Measurements from ENCODE around the gene PAQR4.
A peak's percentile ranks its signal among the peaks of the same experiment; 100 is the strongest.

PAQR4 gene

DNA sequence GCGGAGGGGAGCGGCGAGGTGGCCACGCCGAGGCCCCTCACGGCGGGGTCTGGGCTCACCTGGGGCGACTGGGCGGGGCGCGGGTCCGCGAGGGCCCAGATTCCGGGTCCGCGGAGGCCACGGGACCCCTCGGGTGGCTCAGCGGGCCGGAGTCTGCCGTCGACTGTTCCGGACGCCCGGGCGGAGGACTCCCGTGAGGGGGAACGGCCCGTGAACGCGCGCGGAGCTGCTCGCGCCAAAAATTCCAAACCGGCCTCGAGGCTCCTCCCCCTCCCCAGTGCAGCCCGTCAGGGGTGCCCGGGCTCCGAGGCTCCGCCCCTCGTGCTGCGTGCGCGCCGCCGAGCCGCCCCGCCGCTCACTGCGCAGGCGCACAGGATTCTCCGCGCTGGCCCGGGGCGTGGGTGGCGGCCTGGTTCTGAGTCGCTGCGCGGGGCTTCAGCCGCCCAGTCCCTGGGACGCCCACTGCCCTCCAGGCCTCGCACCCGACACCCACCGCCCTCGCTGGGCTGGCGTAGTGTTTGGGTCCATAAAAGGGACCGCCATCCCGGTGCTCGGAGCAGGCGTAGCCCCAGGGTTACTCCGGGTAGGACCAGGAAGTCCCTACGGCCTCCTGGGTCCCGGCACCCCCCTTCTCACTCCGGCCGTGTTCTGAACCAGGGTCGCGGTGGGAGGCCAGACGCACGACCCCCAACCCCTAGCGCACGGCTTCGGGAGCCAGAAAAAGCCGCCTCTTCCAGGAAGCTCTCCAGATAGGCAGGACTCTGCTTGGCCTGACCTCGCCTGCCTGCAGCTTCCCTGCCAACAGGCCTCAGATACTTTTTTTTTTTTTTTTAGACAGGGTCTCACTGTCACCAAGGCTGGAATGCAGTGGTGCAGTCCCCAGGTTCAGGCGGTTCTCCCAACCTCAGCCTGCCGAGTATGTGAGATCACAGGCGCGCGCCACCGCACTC is 11.4 kb downstream of the PAQR4 start, which contains the start of gene PKMYT1:
Gene PKMYT1 (minus strand): TSS at position 220 of the 950 bp plus-strand sequence. CDS start 789 bp downstream, outside the sequence.
- DNase-seq (ENCODE audit: low read depth in 2 of 2): peak; percentile 84 to 94

DNA sequence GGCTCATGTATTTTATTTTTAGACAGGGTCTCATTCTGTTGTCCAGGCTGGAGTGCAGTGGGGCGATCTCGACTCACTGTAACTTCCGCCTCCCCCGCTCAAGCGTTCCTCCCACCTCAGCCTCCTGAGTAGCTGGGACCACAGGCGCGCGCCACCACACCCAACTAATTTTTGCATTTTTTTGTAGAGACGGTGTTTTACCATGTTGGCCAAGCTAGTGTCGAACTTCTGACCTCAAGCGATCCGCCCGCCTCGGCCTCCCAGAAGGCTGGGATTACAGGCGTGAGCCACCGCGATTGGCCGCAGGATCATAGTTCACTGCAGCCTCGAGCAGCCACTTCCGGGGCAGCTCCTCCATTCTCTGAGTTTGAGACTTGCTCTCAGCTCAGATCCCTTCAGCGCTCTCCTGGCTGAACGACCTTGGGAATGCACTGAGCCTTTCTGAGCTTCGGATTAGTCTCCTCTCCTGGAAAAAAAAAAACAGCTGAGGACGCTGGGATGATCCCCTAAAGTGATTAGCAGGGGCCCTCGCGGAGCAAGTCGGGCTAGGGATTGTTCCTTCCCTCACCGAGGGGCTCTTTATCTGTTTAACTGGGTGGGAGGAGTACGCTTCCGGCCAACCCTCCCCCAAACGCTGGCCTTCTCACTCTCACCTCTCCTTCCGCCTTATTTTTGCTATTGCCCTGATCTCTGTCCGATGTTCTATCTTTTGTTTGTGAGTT is 12.2 kb downstream of the PAQR4 start:
- DNase-seq (ENCODE audit: low read depth in 2 of 2): no peak

DNA sequence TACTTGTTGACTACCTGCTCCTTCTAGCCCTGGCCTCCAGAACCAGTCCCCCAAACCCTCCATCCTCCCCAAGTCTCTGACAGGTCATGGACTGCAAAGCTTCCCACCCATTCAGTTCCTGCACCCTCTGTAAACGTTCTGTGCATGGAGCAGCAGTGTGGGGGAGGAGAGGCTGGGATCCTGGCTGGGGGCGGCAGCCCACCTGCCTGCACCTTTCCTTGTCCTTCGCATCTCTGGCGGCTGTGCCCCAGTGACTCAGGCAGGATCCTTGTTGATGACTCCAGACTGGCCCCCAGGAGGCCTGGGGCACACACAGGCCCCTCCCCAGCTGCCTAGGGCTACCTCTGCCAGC is 12.7 kb downstream of the PAQR4 start:
- no peak for DNase-seq (ENCODE audit: low read depth in 2 of 2)

DNA sequence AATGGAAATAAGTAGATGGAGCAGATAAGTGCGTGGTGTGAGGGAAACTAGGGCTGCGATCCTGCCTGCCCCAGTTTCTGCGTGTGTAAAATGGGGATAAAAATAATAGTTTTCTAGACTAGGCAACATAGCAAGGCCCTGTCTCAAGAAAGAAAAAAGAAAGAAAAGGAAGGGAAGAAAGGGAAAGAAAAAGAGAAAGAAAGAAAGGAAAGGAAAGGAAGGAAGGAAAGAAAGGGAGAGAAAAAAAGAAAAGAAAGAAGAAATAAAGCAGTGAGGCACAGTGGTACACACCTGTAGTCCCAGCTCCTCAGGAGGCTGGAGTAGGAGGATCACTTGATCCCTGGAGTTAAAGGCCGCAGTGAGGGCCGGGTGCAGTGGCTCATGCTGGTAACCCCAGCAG is 13.3 kb downstream of the PAQR4 start:
- no peak for DNase-seq (ENCODE audit: low read depth in 2 of 2)

DNA sequence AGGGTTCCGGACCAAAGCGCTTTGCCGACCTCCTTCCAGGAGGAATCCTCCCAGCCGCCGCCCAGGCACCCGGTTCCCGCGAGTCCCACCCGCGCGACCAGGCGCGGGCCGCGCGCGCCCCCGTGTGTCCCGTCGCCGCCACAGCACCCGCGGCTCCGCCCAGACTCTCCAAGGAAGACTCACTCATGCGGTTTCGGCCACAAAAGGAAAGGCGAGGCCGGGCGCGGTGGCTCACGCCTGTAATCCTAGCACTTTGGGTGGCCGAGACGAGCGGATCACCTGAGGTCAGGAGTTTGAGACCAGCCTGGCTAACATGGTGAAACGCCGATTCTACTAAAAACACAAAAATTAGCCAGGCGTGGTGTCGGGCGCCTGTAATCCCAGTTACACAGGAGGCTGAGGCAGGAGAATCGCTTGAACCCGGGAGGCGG is 14.6 kb downstream of the PAQR4 start:
- no peak for DNase-seq (ENCODE audit: low read depth in 2 of 2)

DNA sequence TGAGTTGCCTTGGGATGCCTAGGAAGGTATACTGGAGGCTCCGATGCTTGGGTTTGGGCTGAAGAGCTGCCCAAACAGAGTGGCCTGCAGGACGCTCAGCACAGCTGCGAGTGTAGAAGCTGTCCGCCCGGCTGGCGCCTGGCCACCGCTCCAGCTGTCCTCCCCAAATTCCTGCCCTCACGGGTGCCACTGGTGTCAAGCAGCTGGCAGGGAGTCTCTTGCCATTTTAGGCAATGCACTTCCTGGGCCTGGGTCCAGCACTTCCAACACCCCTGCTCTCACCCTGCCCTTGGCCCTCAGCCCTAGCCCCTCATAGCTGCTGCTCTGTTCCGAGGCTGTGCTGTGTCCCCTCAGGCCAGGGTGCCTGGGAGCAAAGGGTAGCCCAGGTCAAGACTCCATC is 16.3 kb downstream of the PAQR4 start:
- DNase-seq (ENCODE audit: low read depth in 2 of 2): no peak

DNA sequence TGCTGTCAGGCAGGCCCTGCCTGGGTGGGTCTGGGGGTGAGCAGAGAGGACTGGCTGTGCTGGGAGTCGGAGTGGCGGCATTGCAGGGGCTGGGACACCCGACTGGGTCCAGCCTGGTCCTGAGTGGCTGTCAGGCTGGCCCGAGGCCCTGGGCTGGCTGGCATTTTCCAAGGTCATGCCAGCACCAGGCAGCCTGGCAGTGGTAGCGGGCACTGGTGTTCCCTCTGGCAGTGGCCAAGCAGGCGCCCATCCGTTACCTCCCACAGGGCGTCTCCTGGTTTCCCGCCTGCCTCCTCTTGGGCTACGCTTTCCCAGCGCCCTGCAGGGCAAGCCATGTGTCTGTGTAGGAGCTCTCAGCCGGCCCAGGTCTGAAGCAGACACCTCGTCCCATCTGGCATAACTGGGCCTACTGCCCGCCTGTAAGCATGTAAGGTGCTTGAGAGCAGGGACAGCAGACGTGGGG is 16.8 kb downstream of the PAQR4 start:
- DNase-seq (ENCODE audit: low read depth in 2 of 2): no peak

DNA sequence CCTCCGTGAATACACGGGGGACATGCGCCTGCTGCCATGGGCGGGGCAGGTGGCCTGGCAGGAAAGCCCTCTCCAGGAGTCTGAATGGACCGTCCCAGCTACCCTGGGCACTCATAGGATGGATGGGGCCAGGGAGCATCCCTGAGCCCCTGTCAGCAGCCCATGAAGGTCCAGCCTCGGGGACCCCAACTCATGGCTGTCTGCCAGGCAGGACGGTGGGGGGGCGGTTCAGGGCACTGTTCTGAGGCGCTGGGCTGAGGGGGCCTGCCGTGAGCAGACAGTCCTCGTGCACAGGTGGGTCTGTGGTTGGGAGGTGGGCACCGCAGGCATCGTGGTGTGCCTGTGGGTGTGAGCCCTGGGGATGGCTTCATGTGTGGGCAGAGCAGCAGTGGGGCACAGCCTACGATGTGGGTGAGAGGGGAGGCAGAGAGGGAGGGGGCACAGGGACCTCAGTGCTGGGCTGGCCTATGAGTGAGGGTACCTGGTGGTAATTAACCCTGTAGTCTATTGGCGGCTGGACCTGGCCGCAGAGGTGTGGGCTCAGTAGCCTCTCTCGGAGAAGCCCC is 17.6 kb downstream of the PAQR4 start:
- no peak for DNase-seq (ENCODE audit: low read depth in 2 of 2)

DNA sequence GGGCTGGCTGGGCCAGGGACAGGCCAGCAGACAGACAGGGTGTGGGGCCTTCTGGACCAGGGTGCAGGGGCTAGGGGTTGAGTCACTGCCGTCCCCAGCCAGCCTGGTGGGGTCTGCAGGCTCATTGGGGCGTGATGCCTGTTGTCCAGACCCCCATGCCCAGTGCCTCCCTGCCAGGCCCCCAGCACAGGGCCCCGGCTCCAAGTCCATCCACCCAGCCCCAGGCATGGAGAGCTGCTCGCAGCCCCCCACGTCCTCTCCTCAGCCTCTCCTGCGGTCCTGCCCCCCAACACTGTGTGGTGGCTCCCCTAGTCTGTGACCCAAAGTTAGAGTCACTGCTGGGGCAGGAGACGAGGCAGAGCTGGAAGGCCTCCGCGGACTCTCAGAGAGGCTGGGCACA is 18.1 kb downstream of the PAQR4 start:
- no peak for DNase-seq (ENCODE audit: low read depth in 2 of 2)

DNA sequence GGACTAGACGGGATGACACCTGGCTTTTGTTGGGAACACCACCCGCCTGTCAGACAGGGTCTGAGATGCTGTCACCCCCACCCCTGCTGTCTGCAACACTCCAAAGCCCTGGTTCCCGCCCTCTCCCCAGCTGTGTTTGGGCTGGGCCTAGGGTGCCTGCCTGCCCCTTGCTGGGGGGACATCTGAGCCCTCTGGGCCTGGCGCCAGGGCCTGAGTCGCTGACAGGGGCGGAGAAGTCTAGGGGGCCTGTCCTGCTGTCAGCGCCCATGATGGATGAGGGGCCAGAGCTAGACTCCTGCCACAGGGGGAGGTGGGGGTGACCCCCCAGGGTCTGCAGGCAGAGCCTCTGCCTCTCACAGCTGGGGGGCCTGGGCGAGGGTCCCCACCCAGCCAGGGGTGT is 18.7 kb downstream of the PAQR4 start:
- no peak for DNase-seq (ENCODE audit: low read depth in 2 of 2)

DNA sequence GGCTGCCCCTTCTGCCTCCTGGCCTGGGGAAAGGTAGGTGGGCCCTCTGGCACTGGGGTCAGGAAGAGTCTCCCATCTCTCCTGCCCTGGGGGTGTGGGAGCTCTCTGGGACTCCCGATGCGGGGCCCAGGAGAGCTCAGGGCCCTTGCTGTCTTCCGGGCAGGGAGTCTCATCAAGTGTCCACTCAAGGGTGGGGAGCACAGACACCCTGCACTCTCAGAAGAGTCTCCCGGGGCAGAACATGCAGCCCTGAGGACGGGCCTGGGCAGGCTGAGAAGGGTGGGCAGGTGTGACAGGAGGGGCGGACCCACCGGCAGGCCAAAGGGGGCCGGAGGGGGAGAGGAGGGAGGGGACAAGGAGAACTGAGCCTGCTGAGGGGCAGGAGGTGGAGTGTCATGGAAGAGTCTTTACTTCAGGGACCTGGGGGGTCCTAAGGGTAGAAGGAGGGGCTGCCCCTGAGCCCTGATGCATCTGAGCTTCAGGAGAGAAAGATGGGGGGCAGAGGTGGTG is 19.5 kb downstream of the PAQR4 start:
- DNase-seq (ENCODE audit: low read depth in 2 of 2): no peak

DNA sequence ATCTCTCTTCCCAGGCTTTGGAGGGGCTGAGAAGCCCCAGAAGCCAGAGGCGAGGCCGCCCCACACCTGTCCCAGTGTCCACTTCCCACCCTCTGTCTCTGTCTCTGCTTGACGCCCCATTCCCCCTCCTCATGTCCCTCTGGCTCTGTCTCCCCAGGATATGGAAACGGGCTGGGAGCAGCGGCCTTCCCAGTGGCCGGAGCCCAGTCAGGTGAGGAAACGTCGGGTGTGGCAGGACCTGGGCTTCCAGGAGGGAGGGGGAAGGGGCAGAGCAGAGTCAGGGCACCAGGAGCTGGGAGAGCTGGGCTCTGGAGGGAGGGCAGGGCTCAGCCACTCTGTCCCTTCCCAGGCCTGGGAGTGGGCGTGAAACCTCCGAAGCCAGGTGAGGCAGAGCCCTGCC is 21.7 kb downstream of the PAQR4 start:
- DNase-seq (ENCODE audit: low read depth in 2 of 2): no peak

DNA sequence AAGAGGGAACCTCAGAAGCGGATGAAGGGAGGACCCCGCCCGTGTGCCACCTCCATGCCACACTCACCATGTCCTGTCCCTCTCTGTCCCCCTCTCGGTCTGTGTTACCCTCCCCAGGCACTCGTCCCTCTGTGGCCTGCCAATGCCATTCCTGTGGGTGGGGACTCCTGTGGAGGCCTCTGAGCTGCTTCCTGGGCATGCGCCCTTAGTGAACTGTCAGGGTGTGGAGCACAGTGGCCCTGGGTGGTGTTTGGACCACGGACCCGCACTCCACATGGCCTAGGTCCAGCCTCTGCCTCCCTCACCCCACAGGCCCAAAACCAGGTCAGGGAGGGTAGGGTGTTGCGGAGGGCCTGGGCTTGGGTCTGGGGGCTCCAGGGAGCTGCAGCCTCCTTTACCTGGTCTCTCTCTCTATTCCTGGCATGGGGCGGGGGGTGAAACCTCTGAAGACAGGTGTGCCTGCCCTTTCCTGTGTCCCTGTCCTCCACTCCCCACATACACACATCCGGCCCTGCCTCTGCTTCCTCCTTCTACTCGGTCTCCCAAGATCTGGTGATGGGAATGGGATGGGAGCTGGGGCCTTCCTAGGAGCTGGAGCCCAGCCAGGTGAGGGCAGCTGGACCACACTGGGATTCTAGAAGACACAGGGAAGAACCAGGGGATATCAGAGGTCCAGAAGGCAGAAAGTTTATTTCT is 22.6 kb downstream of the PAQR4 start:
- DNase-seq (ENCODE audit: low read depth in 2 of 2): no peak

DNA sequence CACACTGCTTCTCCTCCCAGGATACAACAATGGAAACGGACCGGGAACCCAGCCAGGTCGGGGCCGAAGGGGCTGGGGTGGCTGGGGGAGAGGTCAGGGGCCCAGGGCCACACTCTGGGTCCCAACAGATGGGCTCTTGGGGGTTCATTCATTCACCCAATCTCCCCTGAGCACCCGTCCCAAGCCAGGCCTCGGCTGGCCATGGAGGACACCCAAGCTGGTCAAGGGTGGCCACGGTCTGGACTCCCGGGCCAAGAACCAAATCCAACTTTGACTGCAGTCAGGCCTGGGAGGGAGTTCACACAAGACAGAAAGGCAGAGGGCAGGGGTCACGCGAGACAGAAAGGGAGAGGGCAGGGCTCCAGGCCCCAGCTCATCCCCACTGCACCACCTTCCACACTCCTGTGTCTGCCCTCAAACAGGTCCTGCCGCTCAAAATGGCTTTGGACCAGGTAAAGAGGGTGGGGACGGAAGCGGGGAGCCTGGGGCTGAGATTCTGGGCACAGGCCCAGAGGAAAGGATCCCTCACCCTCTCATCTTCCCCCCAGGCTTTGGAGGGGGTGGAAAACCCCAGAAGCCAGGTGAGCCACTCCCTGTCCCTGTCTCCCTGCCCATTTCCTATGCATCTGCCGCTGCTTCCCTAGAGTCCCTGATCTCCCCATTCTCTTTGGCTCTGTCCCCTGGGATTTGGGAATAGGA is 23.4 kb downstream of the PAQR4 start:
- no peak for DNase-seq (ENCODE audit: low read depth in 2 of 2)

DNA sequence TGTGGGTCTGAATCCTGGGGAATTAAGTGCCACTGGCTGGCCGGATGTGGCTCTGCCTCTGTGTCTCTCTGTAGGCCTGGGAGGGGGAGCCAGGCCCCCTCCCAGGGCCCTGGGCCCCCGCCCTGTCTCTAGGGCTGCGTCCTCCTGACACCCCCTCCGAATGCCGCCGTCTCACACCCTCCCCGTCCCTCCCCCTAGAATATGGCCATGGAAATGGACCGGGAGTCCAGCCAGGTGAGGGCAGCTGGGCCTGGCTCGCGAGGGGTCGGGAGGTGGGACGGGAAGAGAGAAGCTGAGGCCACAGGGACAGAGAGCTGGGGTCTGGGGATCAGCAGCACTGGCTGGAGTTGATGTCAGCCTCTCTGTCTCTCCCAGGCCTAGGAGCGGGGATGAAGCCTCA is 27.1 kb downstream of the PAQR4 start:
- no peak for DNase-seq (ENCODE audit: low read depth in 2 of 2)

DNA sequence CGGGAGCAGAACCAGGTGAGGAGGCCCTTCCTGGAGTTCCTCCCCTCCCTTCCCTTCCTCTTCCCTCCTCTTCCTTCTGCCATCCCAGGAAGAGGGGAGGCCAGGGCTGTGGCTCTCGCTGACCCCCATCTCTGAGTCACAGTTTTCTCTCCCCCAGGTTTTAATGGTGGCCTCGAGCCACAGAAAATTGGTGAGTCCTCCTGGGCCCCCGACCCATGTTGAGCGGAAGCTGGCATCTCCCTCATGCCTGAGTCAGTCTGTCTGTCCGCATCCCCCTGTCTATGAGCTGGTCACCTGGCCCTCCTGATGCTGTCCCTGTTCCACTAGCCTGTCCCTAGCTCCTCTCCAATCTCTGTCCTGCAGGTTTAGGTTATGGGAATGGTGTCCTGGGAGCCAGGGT is 30.8 kb downstream of the PAQR4 start:
- DNase-seq (ENCODE audit: low read depth in 2 of 2): no peak

DNA sequence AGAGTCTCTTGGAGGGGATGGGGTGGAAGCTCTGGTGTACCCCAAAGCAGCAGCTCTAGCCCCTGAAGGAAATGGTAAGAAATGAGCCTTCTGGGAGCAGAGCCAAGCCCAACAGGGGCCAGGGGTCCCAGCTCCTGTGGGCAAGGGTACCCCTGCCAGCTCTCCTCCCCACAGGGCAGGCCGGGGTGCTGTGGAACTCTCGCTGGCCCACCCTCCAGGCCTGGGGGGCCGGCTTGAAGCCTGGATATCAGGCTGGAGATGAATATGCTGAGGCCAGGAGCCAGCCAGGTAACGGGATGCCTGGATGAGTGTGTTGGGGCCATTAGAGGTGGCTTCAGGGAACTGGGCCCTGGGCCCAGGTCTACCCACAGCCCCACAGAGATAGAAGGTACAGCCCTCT is 31.4 kb downstream of the PAQR4 start:
- DNase-seq (ENCODE audit: low read depth in 2 of 2): no peak

DNA sequence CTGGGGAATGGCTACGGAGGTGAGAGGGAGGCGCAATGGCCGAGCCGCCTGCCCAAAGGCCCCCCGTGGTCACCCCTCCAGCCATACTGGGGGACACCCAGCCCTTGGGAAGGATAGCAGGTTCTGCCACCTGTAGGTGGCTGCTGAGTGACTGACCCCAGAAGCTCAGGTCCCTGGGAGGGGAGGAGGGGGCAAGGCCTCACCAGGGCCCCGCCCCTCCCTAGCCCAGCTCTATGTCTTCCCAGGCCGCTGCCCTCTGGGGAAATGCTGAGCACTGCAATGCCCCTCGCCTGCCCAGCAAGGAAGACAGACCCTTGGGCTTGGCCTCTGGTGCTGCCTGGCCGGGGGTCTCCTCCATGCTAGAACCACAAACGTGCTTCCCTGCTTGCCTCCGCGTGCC is 32.2 kb downstream of the PAQR4 start:
- no peak for DNase-seq (ENCODE audit: low read depth in 2 of 2)

DNA sequence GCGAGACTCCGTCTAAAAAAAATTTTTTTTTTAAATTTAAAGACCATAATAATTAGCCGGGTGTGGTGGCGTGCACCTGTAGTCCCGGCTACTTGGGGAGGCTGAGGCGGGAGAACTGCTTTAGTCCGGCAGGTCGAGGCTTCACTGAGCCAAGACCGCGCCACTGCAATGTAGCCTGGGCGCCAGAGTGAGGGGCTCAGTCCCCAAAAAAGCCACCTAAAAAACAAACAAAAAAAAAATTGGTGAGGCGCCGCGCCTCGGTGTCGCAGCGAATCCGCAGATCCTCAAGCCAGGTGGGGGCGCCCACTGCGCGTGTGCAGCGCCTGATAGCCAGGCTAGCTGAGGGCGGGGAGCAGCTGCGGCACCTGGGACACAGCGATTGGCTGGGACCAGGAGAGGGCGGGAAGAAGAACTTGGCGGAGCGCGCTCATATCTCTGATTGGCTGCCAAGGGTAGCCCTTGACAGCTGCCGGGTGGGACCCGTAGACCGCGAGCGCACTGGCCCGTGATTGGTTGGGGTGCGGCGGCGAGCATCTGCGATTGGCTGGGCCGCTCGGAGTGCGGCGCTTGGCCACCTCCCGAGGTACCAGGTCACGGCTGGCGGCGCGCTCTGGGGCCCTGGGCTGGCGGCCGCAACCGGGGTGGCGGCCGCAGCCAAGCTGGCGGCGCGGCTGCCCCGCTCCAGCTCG is 34.6 kb downstream of the PAQR4 start:
- peak; percentile 92 to 93 for DNase-seq (ENCODE audit: low read depth in 2 of 2)

DNA sequence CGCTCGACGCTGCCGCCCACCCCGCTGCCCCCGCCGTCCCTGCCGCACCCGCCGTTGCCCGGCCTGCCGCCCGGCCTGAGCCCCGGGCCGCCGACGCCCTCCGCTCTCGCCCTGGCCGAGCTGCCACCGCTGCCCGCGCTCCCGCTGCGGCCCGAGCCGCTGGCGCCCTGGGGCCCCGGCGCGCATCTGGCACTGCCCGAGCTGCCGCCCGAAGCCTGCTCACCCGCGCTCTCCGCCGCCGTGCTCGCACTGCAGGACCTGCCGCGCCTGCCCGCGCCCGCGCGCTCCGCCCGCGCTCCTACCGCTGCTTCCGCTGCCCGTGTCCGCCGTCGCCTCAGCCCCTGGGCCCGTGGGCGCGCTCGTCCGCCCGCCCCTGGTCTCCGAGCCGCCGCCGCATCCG is 35.2 kb downstream of the PAQR4 start:
- DNase-seq (ENCODE audit: low read depth in 2 of 2): no peak
